CD8-positive, alpha-beta memory T cell (primary cell): ENCODE results near the gene PPIA. TPM values are rescaled to one million over a fixed set of nuclear protein-coding genes. Genes with fewer than 3 reads are reported as not detected.

ENCODE experiments used
- CTCF ChIA-PET: fragments of 350-600 bp; sonication (Branson Sonifier 250); formaldehyde crosslinking; loops from one replicate; lab custom pipeline; 2021; ENCODE audit warnings: antibody characterized with exemption; lab: Charles Lee
- POLR2A ChIA-PET: fragments of 350-600 bp; sonication (Branson Sonifier 250); formaldehyde crosslinking; loops from one replicate; lab custom pipeline; 2021; ENCODE audit warnings: antibody characterized with exemption; lab: Charles Lee
- DNase-seq, 5 donors: peaks; one replicate each; pipeline versions ENCODE4 v3.0.0 to v3.0.0-alpha.2; 2020 to 2022; ENCODE audit warnings: mixed read lengths in 1 of 5
- H3K27ac ChIP-seq: one replicate; pipeline ENCODE4 v1.7.0; 2013; ENCODE audit warnings: low read depth, mild to moderate bottlenecking, low read length, moderate library complexity
- H3K27me3 ChIP-seq: 2 replicates; pipeline ENCODE4 v1.7.0; 2013; ENCODE audit warnings: low read length, mild to moderate bottlenecking; ENCODE audit not compliant: insufficient read depth, poor library complexity, severe bottlenecking
- H3K36me3 ChIP-seq: 2 replicates; pipeline ENCODE4 v1.7.0; 2013; ENCODE audit warnings: mild to moderate bottlenecking, low read length, moderate library complexity; ENCODE audit not compliant: insufficient read depth
- H3K4me1 ChIP-seq: 2 replicates; pipeline ENCODE4 v1.7.0; 2013; ENCODE audit warnings: mild to moderate bottlenecking, low read length, moderate library complexity; ENCODE audit not compliant: insufficient read depth
- H3K4me3 ChIP-seq: 2 replicates; pipeline ENCODE4 v1.7.0; 2013; ENCODE audit warnings: mild to moderate bottlenecking, low read length
- H3K9me3 ChIP-seq: 2 replicates; pipeline ENCODE4 v1.7.0; 2013; ENCODE audit warnings: mild to moderate bottlenecking, low read length
- H3K27ac Mint-ChIP-seq, 8 donors: one replicate each; pipeline ENCODE4 v1.8.0; 2020 to 2021; ENCODE audit warnings: mixed read lengths in 8 of 8, mild to moderate bottlenecking in 6 of 8, inconsistent platforms in 3 of 8, moderate library complexity in 3 of 8
- H3K27me3 Mint-ChIP-seq, 2 donors: one replicate each; pipeline ENCODE4 v1.8.0; 2020 to 2021; ENCODE audit warnings: mixed read lengths in 2 of 2, mild to moderate bottlenecking in 1 of 2, moderate library complexity in 1 of 2
- H3K36me3 Mint-ChIP-seq, 3 donors: one replicate each; pipeline ENCODE4 v1.8.0; 2020 to 2021; ENCODE audit warnings: mixed read lengths in 3 of 3, inconsistent platforms in 1 of 3, mild to moderate bottlenecking in 1 of 3
- H3K4me1 Mint-ChIP-seq, 3 donors: one replicate each; pipeline ENCODE4 v1.8.0; 2020 to 2021; ENCODE audit warnings: mixed read lengths in 3 of 3, inconsistent platforms in 1 of 3, mild to moderate bottlenecking in 1 of 3
- H3K4me3 Mint-ChIP-seq, 7 donors: one replicate each; pipeline ENCODE4 v1.8.0; 2020 to 2021; ENCODE audit warnings: mixed read lengths in 7 of 7, mild to moderate bottlenecking in 6 of 7, moderate library complexity in 4 of 7, inconsistent platforms in 2 of 7
- H3K9me3 Mint-ChIP-seq, 5 donors: one replicate each; pipeline ENCODE4 v1.8.0; 2020 to 2022; ENCODE audit warnings: mixed read lengths in 5 of 5, mild to moderate bottlenecking in 3 of 5, moderate library complexity in 2 of 5, inconsistent platforms in 1 of 5
- polyA plus RNA-seq: library from polyadenylated mRNA; unstranded; fragments of 300-500 nt; fragmentation: Illumina TruSeq; gene quantifications from one replicate; pipeline ENCODE4 v1.2.3, GENCODE V29; 2021
- total RNA-seq, 2 experiments: library from RNA; stranded (reverse); gene quantifications; one replicate each; pipeline ENCODE4 v1.2.3, GENCODE V29; 2021

PPIA gene
- total and polyA plus RNA-seq, 3 experiments from 2014 or later, result 3,369 to 3,693 (median 3,448) TPM

DNA sequence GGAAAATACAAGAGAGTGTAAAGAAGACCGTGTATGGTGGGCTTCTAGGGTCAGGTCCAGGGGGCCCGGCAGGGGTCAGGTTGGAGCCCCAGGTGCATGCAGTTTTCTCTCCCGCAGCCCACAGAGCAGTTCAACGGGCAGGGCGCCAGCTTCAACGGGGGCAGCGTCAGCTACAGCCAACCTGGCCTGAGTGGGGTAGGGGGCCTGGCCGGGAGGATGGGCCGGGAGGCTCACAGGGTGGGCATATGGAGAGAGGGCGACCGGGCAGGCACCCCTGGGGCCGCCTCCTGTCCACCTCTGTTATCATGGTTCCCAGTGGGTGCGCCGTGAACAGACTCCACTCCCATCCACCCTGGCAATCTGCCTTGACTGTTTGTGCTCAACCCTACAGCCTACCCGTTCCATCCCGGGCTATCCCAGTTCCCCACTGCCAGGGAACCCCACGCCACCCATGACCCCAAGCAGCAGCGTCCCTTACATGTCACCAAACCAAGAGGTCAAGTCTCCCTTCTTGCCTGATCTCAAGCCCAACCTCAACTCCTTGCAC, 36.4 kb upstream of the PPIA start:
- Mint-ChIP-seq H3K9me3 (no peaks in the 10 kb centered on the region), H3K27ac (peak overlapping the region in 2 of 8 donors; percentile 48 to 50), H3K36me3 (peaks cover 0 to 77% (median 18%) of the 10 kb centered on the region in 3 donors), H3K27me3 (no peaks in the 10 kb centered on the region), H3K4me1 (peaks cover 0 to 13% (median 1%) of the 10 kb centered on the region in 3 donors), H3K4me3 (no peak overlapping the region)
- Histone ChIP-seq H3K4me3 (no peak overlapping the region), H3K27me3 (no peaks in the 10 kb centered on the region), H3K4me1 (peaks cover 10% of the 10 kb centered on the region), H3K36me3 (peaks cover 50% of the 10 kb centered on the region), H3K27ac (no peak overlapping the region), H3K9me3 (no peaks in the 10 kb centered on the region)
- POLR2A ChIA-PET, result interaction anchor here (0.5 to 0.9 kb wide), 2 partner anchors 27 to 165 kb away, joined by 3 to 7 read pairs; no protein-coding TSS in a partner anchor
- DNase-seq, result no peak
- CTCF ChIA-PET, result no interaction called here

- Mint-ChIP-seq H3K4me1 (no peaks in the 10 kb centered on the region), H3K4me3 (no peak overlapping the region), H3K36me3 (peaks cover 0 to 84% (median 18%) of the 10 kb centered on the region in 3 donors), H3K27ac (no peak overlapping the region), H3K9me3 (no peaks in the 10 kb centered on the region), H3K27me3 (no peaks in the 10 kb centered on the region)
- H3K27ac ChIP-seq, result no peak overlapping the region
- ChIA-PET POLR2A (no interaction called here), CTCF (no interaction called here)
- H3K27me3 ChIP-seq, result no peaks in the 10 kb centered on the region
- DNase-seq, result no peak
- no peaks in the 10 kb centered on the region for H3K9me3 ChIP-seq
- H3K36me3 ChIP-seq, result peaks cover 61% of the 10 kb centered on the region
- H3K4me1 ChIP-seq, result no peaks in the 10 kb centered on the region
- no peak overlapping the region for H3K4me3 ChIP-seq
Measured at GRCh38 chr7:44761207-44762161, 35.0 kb upstream of the PPIA start.

DNA sequence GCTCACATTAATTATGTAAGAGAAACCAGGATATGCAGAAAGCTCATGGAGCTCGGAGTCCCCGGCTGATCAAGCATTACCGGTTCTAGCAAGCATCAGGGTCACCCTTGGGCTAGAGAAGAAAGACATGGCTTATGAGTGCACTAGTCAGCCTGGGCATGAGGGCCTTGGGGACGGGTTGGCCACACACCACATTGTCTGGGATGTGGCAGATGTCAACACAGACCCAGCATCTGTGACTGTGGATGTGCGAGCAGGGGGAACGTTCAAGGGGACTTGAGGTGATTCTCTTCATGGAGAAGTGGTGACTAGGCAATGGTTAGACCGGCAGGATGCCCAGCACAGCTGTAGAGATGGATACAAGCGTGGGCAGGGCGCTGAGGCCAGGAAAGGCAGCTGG, 34.2 kb upstream of the PPIA start:
- no peaks in the 10 kb centered on the region for H3K27me3 ChIP-seq
- peaks cover 59% of the 10 kb centered on the region for H3K36me3 ChIP-seq
- Mint-ChIP-seq H3K27ac (peak overlapping the region in 3 of 8 donors; percentile 27 to 86 (median 80)), H3K9me3 (no peaks in the 10 kb centered on the region), H3K27me3 (no peaks in the 10 kb centered on the region), H3K36me3 (peaks cover 0 to 89% (median 21%) of the 10 kb centered on the region in 3 donors), H3K4me3 (no peak overlapping the region), H3K4me1 (peaks cover 0 to 4% (median under 1%) of the 10 kb centered on the region in 3 donors)
- H3K4me1 ChIP-seq, result no peaks in the 10 kb centered on the region
- POLR2A ChIA-PET, result no interaction called here
- H3K27ac ChIP-seq, result no peak overlapping the region
- no peaks in the 10 kb centered on the region for H3K9me3 ChIP-seq
- CTCF ChIA-PET, result no interaction called here
- no peak overlapping the region for H3K4me3 ChIP-seq
- DNase-seq, result no peak

- peaks cover 2% of the 10 kb centered on the region for H3K4me1 ChIP-seq
- POLR2A ChIA-PET, result no interaction called here
- H3K4me1 Mint-ChIP-seq, result peaks cover 5 to 11% (median 6%) of the 10 kb centered on the region in 3 donors
- no peaks in the 10 kb centered on the region for H3K9me3 Mint-ChIP-seq
- H3K36me3 Mint-ChIP-seq, result peaks cover 0 to 91% (median 21%) of the 10 kb centered on the region in 3 donors
- H3K36me3 ChIP-seq, result peaks cover 59% of the 10 kb centered on the region
- H3K9me3 ChIP-seq, result no peaks in the 10 kb centered on the region
- no peaks in the 10 kb centered on the region for H3K27me3 ChIP-seq
- no peak overlapping the region for H3K4me3 ChIP-seq
- H3K27ac Mint-ChIP-seq, result peak overlapping the region in 1 of 8 donors; percentile 80
- DNase-seq, result no peak
- H3K27me3 Mint-ChIP-seq, result no peaks in the 10 kb centered on the region
- CTCF ChIA-PET, result no interaction called here
- H3K27ac ChIP-seq, result no peak overlapping the region
- H3K4me3 Mint-ChIP-seq, result no peak overlapping the region
Measured at GRCh38 chr7:44762726-44763522, 33.6 kb upstream of the PPIA start.

DNA sequence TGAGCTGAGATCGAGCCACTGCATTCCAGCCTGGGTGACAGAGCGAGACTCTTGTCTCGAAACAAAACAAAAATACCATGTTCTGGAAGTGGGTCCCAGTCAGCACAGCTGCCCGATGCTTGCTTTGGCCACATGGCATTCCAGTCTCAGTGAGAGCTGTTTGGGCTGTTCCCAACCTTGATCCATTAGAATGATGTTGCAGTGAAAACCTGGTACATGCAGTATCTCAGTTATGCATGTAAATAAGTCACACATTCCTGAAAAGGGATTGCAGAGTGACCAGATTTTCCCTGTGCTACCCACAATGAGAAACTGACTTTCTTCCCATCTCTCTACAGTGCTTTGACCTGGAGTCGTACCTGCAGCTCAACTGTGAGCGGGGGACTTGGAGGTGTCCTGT, 32.4 kb upstream of the PPIA start:
- H3K27me3 ChIP-seq, result no peaks in the 10 kb centered on the region
- H3K27ac Mint-ChIP-seq, result peak overlapping the region in 2 of 8 donors; percentile 39 to 51
- H3K27ac ChIP-seq, result no peak overlapping the region
- H3K9me3 Mint-ChIP-seq, result no peaks in the 10 kb centered on the region
- no peak for DNase-seq
- H3K36me3 ChIP-seq, result peaks cover 58% of the 10 kb centered on the region
- H3K4me1 Mint-ChIP-seq, result peaks cover 17 to 22% (median 18%) of the 10 kb centered on the region in 3 donors
- H3K36me3 Mint-ChIP-seq, result peaks cover 0 to 90% (median 21%) of the 10 kb centered on the region in 3 donors
- H3K4me1 ChIP-seq, result peaks cover 13% of the 10 kb centered on the region
- no peaks in the 10 kb centered on the region for H3K27me3 Mint-ChIP-seq
- H3K9me3 ChIP-seq, result no peaks in the 10 kb centered on the region
- H3K4me3 ChIP-seq, result no peak overlapping the region
- ChIA-PET CTCF (interaction anchor here (1.0 kb wide), 1 partner anchor 84 kb away, joined by 3 read pairs; the partner anchor contains the start of gene H2AZ2), POLR2A (no interaction called here)
- no peak overlapping the region for H3K4me3 Mint-ChIP-seq

DNA sequence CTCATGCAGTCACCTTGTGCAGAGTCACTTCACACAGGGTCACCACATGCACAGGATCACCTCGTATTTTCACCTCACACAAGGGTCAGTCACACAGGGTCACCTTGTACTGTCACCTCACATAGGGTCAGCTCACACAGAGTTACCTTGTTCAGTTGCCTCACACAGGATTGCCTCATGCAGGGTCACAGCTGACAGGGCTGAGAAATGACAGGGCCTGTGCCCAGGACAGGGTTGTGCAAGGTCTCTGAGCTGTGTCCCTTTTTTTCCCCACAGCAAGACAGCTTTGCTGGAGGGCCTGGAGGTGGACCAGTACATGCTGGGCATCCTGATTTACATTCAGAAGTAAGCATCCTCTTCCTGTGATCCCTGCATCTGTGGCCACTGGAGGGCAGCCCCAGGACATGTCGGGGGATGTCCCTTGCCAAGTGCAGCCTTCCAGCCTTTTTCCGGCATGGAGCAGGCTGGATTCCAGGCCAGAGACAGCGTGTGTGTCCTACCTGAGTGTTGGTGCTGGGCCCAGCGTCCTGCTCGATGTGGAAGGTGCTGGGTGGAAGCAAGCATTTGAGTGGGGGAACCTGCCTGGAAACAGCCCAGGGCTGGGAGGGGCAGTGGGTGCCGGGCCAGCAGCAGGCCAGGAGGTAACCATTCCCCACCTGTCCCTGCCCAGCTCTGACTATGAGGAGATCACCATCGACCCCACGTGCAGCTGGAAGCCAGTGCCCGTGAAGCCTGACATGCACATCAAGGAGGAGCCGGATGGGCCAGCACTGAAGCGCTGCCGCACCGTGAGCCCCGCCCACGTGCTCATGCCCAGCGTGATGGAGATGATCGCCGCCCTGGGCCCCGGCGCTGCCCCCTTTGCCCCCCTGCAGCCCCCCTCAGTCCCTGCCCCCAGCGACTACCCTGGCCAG, 31.6 kb upstream of the PPIA start:
- DNase-seq, result no peak
- Mint-ChIP-seq H3K36me3 (peaks cover 0 to 81% (median 19%) of the 10 kb centered on the region in 3 donors), H3K27ac (peak overlapping the region in 2 of 8 donors; percentile 39 to 47), H3K9me3 (no peaks in the 10 kb centered on the region), H3K4me3 (no peak overlapping the region), H3K4me1 (peaks cover 25 to 31% (median 26%) of the 10 kb centered on the region in 3 donors), H3K27me3 (no peaks in the 10 kb centered on the region)
- no peaks in the 10 kb centered on the region for H3K27me3 ChIP-seq
- H3K27ac ChIP-seq, result no peak overlapping the region
- H3K36me3 ChIP-seq, result peaks cover 52% of the 10 kb centered on the region
- CTCF ChIA-PET, result interaction anchor here (1.0 kb wide), 1 partner anchor 83 kb away, joined by 3 read pairs; the partner anchor contains the start of gene H2AZ2
- H3K4me3 ChIP-seq, result no peak overlapping the region
- POLR2A ChIA-PET, result no interaction called here
- no peaks in the 10 kb centered on the region for H3K9me3 ChIP-seq
- H3K4me1 ChIP-seq, result peaks cover 22% of the 10 kb centered on the region
